GM12891 (cell line): ENCODE measurements around the gene MYO7B.

Source experiments
- POLR2A ChIP-seq: IDR thresholded peaks from 2 replicates; pipeline ENCODE4 v1.6.1; 2011; ENCODE audit warnings: low read depth, low read length, control low read depth
- POLR2AphosphoS5 ChIP-seq: IDR thresholded peaks from 2 replicates; pipeline ENCODE4 v1.6.1; 2011; ENCODE audit warnings: low read depth, low read length, control low read depth

GRCh38 chr2:127577973-127578372 is 42.5 kb downstream of the MYO7B start:
- TF ChIP-seq POLR2A = no peak
- no peak for TF ChIP-seq POLR2AphosphoS5
